HepG2 (cell line): ENCODE results near the gene JAZF1. TPM values are rescaled to one million over a fixed set of nuclear protein-coding genes. Genes with fewer than 3 reads are reported as not detected.

ENCODE experiments used
- ATAC-seq: fragments of 200-7000 bp; cut with Tn5 transposase; 3 replicates; pipeline ENCODE4 v1.9.1; 2020; ENCODE audit warnings: mild to moderate bottlenecking, moderate library complexity
- BruUV-seq: library from RNA; stranded (reverse); fragments of 400-500 nt; replicated peaks from 2 replicates; lab custom pipeline; 2021; lab: Mats Ljungman, UMichigan
- CTCF ChIA-PET: fragments of 300-600 bp; formaldehyde crosslinking; extraction: SDS; loops from one replicate; lab custom pipeline; 2021; ENCODE audit warnings: low total read pairs, inconsistent platforms, low intra/inter-chr PET ratio; lab: Yijun Ruan, JAX
- POLR2A ChIA-PET: fragments of 350-600 bp; sonication (Branson Sonifier 250); formaldehyde crosslinking; loops from one replicate; lab custom pipeline; 2020; ENCODE audit warnings: antibody characterized with exemption, inconsistent platforms; lab: Yijun Ruan, JAX
- DNase-seq: peaks from one replicate; pipeline ENCODE4 v3.0.0-alpha.2; 2015; ENCODE audit warnings: low spot score
- FAIRE-seq: peaks from 3 replicates; lab custom pipeline; 2011; peaks lifted over from hg19 to GRCh38; lab: Jason Lieb, UNC
- H2AFZ ChIP-seq: one replicate; pipeline ENCODE4 v1.6.1; 2011; ENCODE audit warnings: low read length, inconsistent platforms
- H3K27ac ChIP-seq: fragments of 300-600 bp; 3 replicates; pipeline ENCODE4 v1.8.0; 2011; ENCODE audit warnings: mixed run types, mild to moderate bottlenecking, mixed read lengths, low read length, inconsistent platforms; ENCODE audit not compliant: insufficient read depth; ENCODE audit errors: extremely low read length
- H3K27me3 ChIP-seq, 2 experiments: fragments of 200-600 bp in 1 of 2; 2 replicates in 1 of 2; 3 replicates in 1 of 2; pipeline versions ENCODE4 v1.6.0 to v1.8.0; 2011; ENCODE audit warnings: low read length in 2 of 2, mild to moderate bottlenecking in 2 of 2, moderate library complexity in 2 of 2, inconsistent platforms in 1 of 2; ENCODE audit not compliant: insufficient read depth in 2 of 2, control insufficient read depth in 1 of 2
- H3K36me3 ChIP-seq, 2 experiments: fragments of 200-600 bp in 1 of 2; replicated peaks in 1 of 2; 2 replicates in 1 of 2; 3 replicates in 1 of 2; pipeline versions ENCODE4 v1.5.1 to v1.8.0; 2011; ENCODE audit warnings: low read length in 2 of 2, inconsistent platforms in 1 of 2; ENCODE audit not compliant: insufficient read depth in 2 of 2, control insufficient read depth in 1 of 2
- H3K4me1 ChIP-seq: 2 replicates; pipeline ENCODE4 v1.5.1; 2012; ENCODE audit warnings: low read length, inconsistent platforms; ENCODE audit not compliant: insufficient read depth
- H3K4me2 ChIP-seq: 2 replicates; pipeline ENCODE4 v1.6.0; 2011; ENCODE audit warnings: low read depth, low read length, inconsistent platforms
- H3K4me3 ChIP-seq, 3 experiments: fragments of 200-600 bp in 1 of 3; sonication (generic), shearing (Covaris generic) in 1 of 3; replicated peaks in 1 of 3; 2 replicates each; pipeline ENCODE4 v1.5.1; 2011 to 2016; ENCODE audit warnings: low read length in 3 of 3, inconsistent platforms in 2 of 3, low read depth in 2 of 3, mild to moderate bottlenecking in 2 of 3, control low read depth in 1 of 3, mixed read lengths in 1 of 3; ENCODE audit not compliant: insufficient read depth in 1 of 3
- H3K79me2 ChIP-seq: one replicate; pipeline ENCODE4 v1.6.1; 2011; ENCODE audit warnings: low read length, inconsistent platforms; ENCODE audit not compliant: insufficient read depth
- H3K9ac ChIP-seq: 2 replicates; pipeline ENCODE4 v1.6.0; 2011; ENCODE audit warnings: mild to moderate bottlenecking, low read depth, low read length, inconsistent platforms; ENCODE audit not compliant: insufficient read depth
- H3K9me3 ChIP-seq: 2 replicates; pipeline ENCODE4 v1.5.1; 2012; ENCODE audit warnings: mild to moderate bottlenecking, low read length
- H4K20me1 ChIP-seq: 2 replicates; pipeline ENCODE4 v1.6.0; 2011; ENCODE audit warnings: inconsistent platforms, mild to moderate bottlenecking, low read length, moderate library complexity; ENCODE audit not compliant: insufficient read depth
- IRF2 ChIP-seq: IDR thresholded peaks from 2 replicates; pipeline ENCODE4 v1.6.1; 2018; ENCODE audit warnings: missing genetic modification reagents, missing compliant biosample characterization
- MIER2 ChIP-seq: IDR thresholded peaks from 2 replicates; pipeline ENCODE4 v1.6.1; 2016; ENCODE audit warnings: missing biosample characterization, missing genetic modification reagents
- NR2F6 ChIP-seq, 2 experiments: IDR thresholded peaks; 2 replicates each; pipeline ENCODE4 v1.6.1; 2016; ENCODE audit warnings: antibody characterized with exemption in 1 of 2, mild to moderate bottlenecking in 1 of 2
- PHB2 ChIP-seq: fragments of 450-650 bp; IDR thresholded peaks from 2 replicates; pipeline ENCODE4 v1.6.1; 2018; ENCODE audit not compliant: partially characterized antibody
- RAD21 ChIP-seq: fragments of 450-650 bp; formaldehyde crosslinking; IDR thresholded peaks from 2 replicates; pipeline ENCODE4 v1.5.0; 2020; ENCODE audit warnings: mild to moderate bottlenecking
- RFXANK ChIP-seq: IDR thresholded peaks from 2 replicates; pipeline ENCODE4 v1.6.1; 2016
- SMC3 ChIP-seq: IDR thresholded peaks from 2 replicates; pipeline ENCODE4 v1.6.1; 2011; ENCODE audit warnings: low read length, improper control_type of control experiment
- STAG1 ChIP-seq: sonication (generic); formaldehyde crosslinking; IDR thresholded peaks from 2 replicates; pipeline ENCODE4 v1.4.0; 2020; ENCODE audit warnings: missing genetic modification reagents
- U2AF2 ChIP-seq: fragments of 200-400 bp; formaldehyde crosslinking; IDR thresholded peaks from 2 replicates; pipeline ENCODE4 v1.6.1; 2017; ENCODE audit warnings: low read depth, mild to moderate bottlenecking, low read length
- ZNF235 ChIP-seq: sonication (generic); formaldehyde crosslinking; IDR thresholded peaks from 2 replicates; pipeline ENCODE4 v1.8.1; 2023; ENCODE audit warnings: mild to moderate bottlenecking, missing genetic modification reagents, borderline replicate concordance
- ZNF367 ChIP-seq: sonication (generic); formaldehyde crosslinking; IDR thresholded peaks from 2 replicates; pipeline ENCODE4 v1.4.0; 2020; ENCODE audit warnings: missing genetic modification reagents, borderline replicate concordance
- ZNF724P ChIP-seq: sonication (generic); formaldehyde crosslinking; IDR thresholded peaks from 2 replicates; pipeline ENCODE4 v1.8.0; 2022; ENCODE audit warnings: missing genetic modification reagents, borderline replicate concordance
- WGBS: methylation state at CpG from one replicate; pipeline ENCODE4 v1.1.6; 2017; ENCODE audit warnings: low lambda C conversion rate; 5-methylcytosine and 5-hydroxymethylcytosine counted together
- in situ Hi-C: cut with HindIII; loops from 2 replicates; pipeline ENCODE4 v1.10.0; 2017; ENCODE audit warnings: low pct_unique_long_range_greater_than_20kb; ENCODE audit not compliant: extremely low pct_ligation_motif_present
- intact Hi-C: fragments of 100-400 bp; cut with micrococcal nuclease; formaldehyde crosslinking; loops from one replicate; pipeline ENCODE4 v1.10.0; 2022; ENCODE audit not compliant: unreplicated experiment
- polyA plus RNA-seq, 8 experiments: library from polyadenylated mRNA; depleted of rRNA in 3 of 8; stranded (reverse) in 7 of 8; unstranded in 1 of 8; fragments of >200 nt; fragmentation: Illumina TruSeq in 4 of 8; extraction: Trizol in 4 of 8; gene quantifications; 2 replicates each; pipeline versions ENCODE4 v1.2.1 to v1.2.3, GENCODE V29; 2011 to 2016; ENCODE audit warnings: low read depth in 4 of 8, missing spikeins in 1 of 8, mixed read lengths in 1 of 8; ENCODE audit not compliant: insufficient read depth in 1 of 8
- total RNA-seq, 5 experiments: library from RNA; depleted of rRNA; stranded (reverse); fragments of >200 nt; fragmentation: Illumina TruSeq; extraction: Trizol; gene quantifications; 2 replicates each; pipeline ENCODE4 v1.2.3, GENCODE V29; 2016; ENCODE audit warnings: low read depth in 1 of 5
- TF ChIP-seq, protein P1 (sequence below): sonication (generic); formaldehyde crosslinking; IDR thresholded peaks from 2 replicates; pipeline ENCODE4 v1.5.0; 2020; ENCODE audit warnings: mild to moderate bottlenecking, missing genetic modification reagents, moderate library complexity
- TF ChIP-seq, protein P2 (sequence below): sonication (generic); formaldehyde crosslinking; IDR thresholded peaks from 2 replicates; pipeline ENCODE4 v1.5.0; 2020; ENCODE audit warnings: missing genetic modification reagents, mild to moderate bottlenecking, borderline replicate concordance

JAZF1 gene
- total and polyA plus RNA-seq, 2 of the 13 experiments (the other 11 are each of a cell fraction or from before 2014, with no cell fraction given), result not detected

DNA sequence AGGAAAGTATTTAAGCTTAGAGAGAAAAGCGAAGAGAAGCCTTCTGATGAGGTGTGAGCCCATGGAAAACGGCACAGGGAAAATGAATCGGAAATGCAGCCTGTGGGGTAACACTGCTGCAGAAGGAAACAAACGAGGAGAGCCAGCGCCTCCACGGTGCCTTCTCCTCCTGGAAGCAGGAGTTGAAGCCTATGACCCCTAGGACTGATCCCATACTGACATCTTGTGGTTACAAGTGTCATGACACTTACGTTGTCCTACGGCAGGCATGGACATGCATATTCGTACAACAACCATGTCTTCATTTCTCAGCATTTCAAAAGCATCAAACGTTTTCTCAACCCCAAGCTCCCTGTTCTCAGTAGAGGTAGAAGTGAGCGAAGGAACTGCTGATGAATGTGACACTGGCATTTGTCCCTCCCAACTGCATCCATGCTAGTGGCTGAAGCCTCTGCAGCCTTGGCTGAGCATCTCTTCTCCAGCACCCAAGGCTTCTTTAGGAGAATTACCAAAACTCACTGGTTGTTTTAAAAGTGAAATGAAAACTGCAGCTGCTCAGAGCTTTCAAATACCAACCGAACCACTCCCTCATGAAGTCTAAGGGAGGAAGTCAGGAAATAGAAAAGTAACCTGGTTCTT, 160.2 kb downstream of the JAZF1 start:
- peak; percentile 76 for TF ChIP-seq RAD21 (CRISPR knock-in tag)
- 0 out of 2 replicates have a peak, but pooled peaks have one; percentile 42 for TF ChIP-seq IRF2 (CRISPR knock-in tag)
- no peak for TF ChIP-seq ZNF367 (CRISPR knock-in tag)
- TF ChIP-seq, protein P1, sequence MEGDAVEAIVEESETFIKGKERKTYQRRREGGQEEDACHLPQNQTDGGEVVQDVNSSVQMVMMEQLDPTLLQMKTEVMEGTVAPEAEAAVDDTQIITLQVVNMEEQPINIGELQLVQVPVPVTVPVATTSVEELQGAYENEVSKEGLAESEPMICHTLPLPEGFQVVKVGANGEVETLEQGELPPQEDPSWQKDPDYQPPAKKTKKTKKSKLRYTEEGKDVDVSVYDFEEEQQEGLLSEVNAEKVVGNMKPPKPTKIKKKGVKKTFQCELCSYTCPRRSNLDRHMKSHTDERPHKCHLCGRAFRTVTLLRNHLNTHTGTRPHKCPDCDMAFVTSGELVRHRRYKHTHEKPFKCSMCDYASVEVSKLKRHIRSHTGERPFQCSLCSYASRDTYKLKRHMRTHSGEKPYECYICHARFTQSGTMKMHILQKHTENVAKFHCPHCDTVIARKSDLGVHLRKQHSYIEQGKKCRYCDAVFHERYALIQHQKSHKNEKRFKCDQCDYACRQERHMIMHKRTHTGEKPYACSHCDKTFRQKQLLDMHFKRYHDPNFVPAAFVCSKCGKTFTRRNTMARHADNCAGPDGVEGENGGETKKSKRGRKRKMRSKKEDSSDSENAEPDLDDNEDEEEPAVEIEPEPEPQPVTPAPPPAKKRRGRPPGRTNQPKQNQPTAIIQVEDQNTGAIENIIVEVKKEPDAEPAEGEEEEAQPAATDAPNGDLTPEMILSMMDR (CRISPR knock-in tag), result peak; percentile 94
- TF ChIP-seq ZNF235 (CRISPR knock-in tag), result no peak
- no peak for TF ChIP-seq PHB2
- TF ChIP-seq, protein P2, sequence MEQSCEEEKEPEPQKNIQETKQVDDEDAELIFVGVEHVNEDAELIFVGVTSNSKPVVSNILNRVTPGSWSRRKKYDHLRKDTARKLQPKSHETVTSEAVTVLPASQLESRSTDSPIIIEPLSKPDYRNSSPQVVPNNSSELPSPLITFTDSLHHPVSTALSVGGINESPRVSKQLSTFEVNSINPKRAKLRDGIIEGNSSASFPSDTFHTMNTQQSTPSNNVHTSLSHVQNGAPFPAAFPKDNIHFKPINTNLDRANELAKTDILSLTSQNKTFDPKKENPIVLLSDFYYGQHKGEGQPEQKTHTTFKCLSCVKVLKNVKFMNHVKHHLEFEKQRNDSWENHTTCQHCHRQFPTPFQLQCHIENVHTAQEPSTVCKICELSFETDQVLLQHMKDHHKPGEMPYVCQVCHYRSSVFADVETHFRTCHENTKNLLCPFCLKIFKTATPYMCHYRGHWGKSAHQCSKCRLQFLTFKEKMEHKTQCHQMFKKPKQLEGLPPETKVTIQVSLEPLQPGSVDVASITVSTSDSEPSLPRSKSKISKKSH (CRISPR knock-in tag), result no peak
- TF ChIP-seq STAG1, result peak; percentile 95
- TF ChIP-seq U2AF2, result no peak
- TF ChIP-seq ZNF724P (CRISPR knock-in tag), result no peak
- TF ChIP-seq RFXANK (CRISPR knock-in tag), result no peak
- TF ChIP-seq SMC3, result peak; percentile 85
- TF ChIP-seq MIER2, result no peak
- TF ChIP-seq NR2F6 (IDR thresholded peaks at IDR 0.05), result no peak
- 0 out of 2 replicates have a peak, but pooled peaks have one; percentile 30 for TF ChIP-seq NR2F6 (CRISPR knock-in tag; IDR thresholded peaks at IDR 0.05)
- TF ChIP-seq, all 625 proteins: peak for 6
- no TSS peak for BruUV-seq
- Histone ChIP-seq H3K36me3 (no peaks in the 10 kb centered on the region), H3K79me2 (no peaks in the 10 kb centered on the region), H3K9me3 (no peaks in the 10 kb centered on the region), H3K4me2 (peak overlapping the region; percentile 34), H3K4me3 (no peak overlapping the region), H3K4me1 (no peaks in the 10 kb centered on the region), H2AFZ (no peak overlapping the region), H4K20me1 (no peaks in the 10 kb centered on the region), H3K27me3 (peaks cover 2 to 50% of the 10 kb centered on the region in 2 experiments; a peak in 4 of 5 replicates), H3K27ac (no peak overlapping the region), H3K9ac (no peak overlapping the region)
- WGBS, result under 1% methylated on average over 10 of the region's 12 CpGs
- intact Hi-C loops, result loop anchor here (1.0 to 5.0 kb wide), 4 partner anchors 98 to 824 kb away; no protein-coding TSS in a partner anchor
- CTCF ChIA-PET, result interaction anchor here (0.7 to 2.8 kb wide), 3 partner anchors 76 to 824 kb away, joined by 3 to 22 read pairs (median 3); no protein-coding TSS in a partner anchor
- FAIRE-seq (peak; percentile 96), DNase-seq (peak; percentile 66), ATAC-seq (peak; percentile 97)
- POLR2A ChIA-PET, result no interaction called here
- in situ Hi-C loops, result loop anchor here (5.0 kb wide), 1 partner anchor 818 kb away; the partner anchor contains the start of gene HOXA13
